H1 (cell line): ENCODE measurements around the gene KAT14. TPM values are rescaled to one million over a fixed set of nuclear protein-coding genes. Genes with fewer than 3 reads are reported as not detected.

ENCODE experiments used
- ASH2L ChIP-seq: fragments of 200-600, 300-600 bp; sonication (generic); IDR thresholded peaks from one replicate; pipeline ENCODE4 v1.7.1; 2017; ENCODE audit warnings: low read length
- BCL11A ChIP-seq, 2 experiments: IDR thresholded peaks; one replicate each; pipeline ENCODE4 v1.6.1; 2011; ENCODE audit warnings: low read depth in 2 of 2, low read length in 2 of 2, mild to moderate bottlenecking in 2 of 2
- KDM5A ChIP-seq: fragments of 200-600 bp; IDR thresholded peaks from 2 replicates; pipeline ENCODE4 v1.7.1; 2012; ENCODE audit warnings: mild to moderate bottlenecking, low read length, inconsistent platforms, mixed read lengths
- MAX ChIP-seq: IDR thresholded peaks from 2 replicates; pipeline ENCODE4 v1.6.1; 2012; ENCODE audit warnings: inconsistent platforms
- POLR2AphosphoS5 ChIP-seq: IDR thresholded peaks from 2 replicates; pipeline ENCODE4 v1.6.1; 2011; ENCODE audit warnings: low read depth, low read length
- RAD21 ChIP-seq, 2 experiments: IDR thresholded peaks in 1 of 2; conservative IDR thresholded peaks in 1 of 2; 2 replicates each; pipeline ENCODE4 v1.6.1; 2011; ENCODE audit warnings: low read depth in 2 of 2, low read length in 2 of 2, improper control_type of control experiment in 1 of 2, inconsistent platforms in 1 of 2, mild to moderate bottlenecking in 1 of 2, moderate library complexity in 1 of 2
- RBBP5 ChIP-seq: IDR thresholded peaks from 2 replicates; pipeline ENCODE4 v1.7.1; 2012; ENCODE audit warnings: low read depth, mild to moderate bottlenecking, inconsistent platforms, low read length, moderate library complexity, borderline replicate concordance
- SP2 ChIP-seq: IDR thresholded peaks from 2 replicates; pipeline ENCODE4 v1.6.1; 2012; ENCODE audit warnings: mild to moderate bottlenecking, low read length, inconsistent platforms
- TAF1 ChIP-seq: IDR thresholded peaks from 2 replicates; pipeline ENCODE4 v1.6.1; 2011; ENCODE audit warnings: mild to moderate bottlenecking, low read depth, low read length
- polyA plus RNA-seq, 7 experiments: library from polyadenylated mRNA; depleted of rRNA in 3 of 7; stranded (reverse) in 5 of 7; unstranded in 2 of 7; fragments of >200 nt in 5 of 7; fragments of 200-250 nt in 2 of 7; gene quantifications; 1 replicate in 5 of 7; 2 replicates in 1 of 7; 4 replicates in 1 of 7; pipeline versions ENCODE4 v1.2.1 to v1.2.3, GENCODE V29; 2011 to 2013; ENCODE audit warnings: missing spikeins in 2 of 7, mixed read lengths in 2 of 7
- total RNA-seq: library from RNA; stranded (reverse); fragmentation: NEBNext Ultra II Directional; extraction: Animal tissue kit (Norgen Biotek cat#: 25700); gene quantifications from 2 replicates; pipeline ENCODE4 v1.2.1, GENCODE V29; 2021
- TF ChIP-seq, protein P1 (sequence below): IDR thresholded peaks from 2 replicates; pipeline ENCODE4 v1.6.1; 2012; ENCODE audit warnings: inconsistent platforms

Gene KAT14
- total and polyA plus RNA-seq, 2 of the 8 experiments (the other 6 are each of a cell fraction or from before 2014, with no cell fraction given) = 17.3 to 29.3 TPM

DNA sequence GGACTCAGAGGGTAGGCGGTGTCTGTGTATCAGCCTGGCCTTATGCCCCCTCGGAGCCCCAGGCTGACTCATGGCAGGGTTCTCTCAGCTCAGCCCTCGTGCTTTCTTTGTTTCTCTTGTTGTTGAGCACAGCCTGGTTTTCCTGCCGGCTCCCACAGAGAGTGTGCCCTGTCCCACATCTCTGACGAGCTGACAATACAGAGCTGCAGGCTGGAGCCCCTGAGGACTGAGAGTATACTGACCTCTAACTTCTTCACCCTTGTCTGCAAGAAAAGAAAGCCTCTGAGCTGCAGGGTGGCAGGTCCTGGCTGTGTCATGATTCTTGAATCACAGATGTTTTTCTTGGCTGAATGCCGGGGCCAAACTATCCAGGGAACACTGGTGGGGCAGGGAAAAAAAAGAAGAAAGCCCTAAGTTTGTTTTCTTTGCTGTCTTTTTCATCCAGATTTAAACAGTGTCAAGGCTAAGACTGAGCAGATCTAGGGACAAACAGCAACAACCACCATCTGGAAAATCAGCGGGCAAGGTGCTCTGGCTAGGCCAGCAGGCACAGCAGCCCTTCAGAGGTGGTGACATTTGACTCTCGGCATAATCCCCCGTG lies 87.4 kb downstream of the KAT14 start (continued):
- TF ChIP-seq RAD21 (IDR thresholded peaks at IDR 0.05 in 1 of 2, conservative IDR thresholded peaks at IDR 0.05 in 1 of 2; ENCODE audit: low read depth in 2 of 2, low read length in 2 of 2) = peak in 1 of 2 experiments; percentile 19; a peak in 1 of 4 replicates
- TF ChIP-seq, protein P1, sequence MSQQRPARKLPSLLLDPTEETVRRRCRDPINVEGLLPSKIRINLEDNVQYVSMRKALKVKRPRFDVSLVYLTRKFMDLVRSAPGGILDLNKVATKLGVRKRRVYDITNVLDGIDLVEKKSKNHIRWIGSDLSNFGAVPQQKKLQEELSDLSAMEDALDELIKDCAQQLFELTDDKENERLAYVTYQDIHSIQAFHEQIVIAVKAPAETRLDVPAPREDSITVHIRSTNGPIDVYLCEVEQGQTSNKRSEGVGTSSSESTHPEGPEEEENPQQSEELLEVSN = peak; percentile 17; the same call in 1 of the 2 replicates
- TF ChIP-seq BCL11A (IDR thresholded peaks at IDR 0.05; ENCODE audit: low read depth in 2 of 2, low read length in 2 of 2) = no peak
- TF ChIP-seq RBBP5 = no peak
- TF ChIP-seq SP2 = no peak
- no peak for TF ChIP-seq KDM5A
- TF ChIP-seq MAX = peak; percentile 62
- TF ChIP-seq POLR2AphosphoS5 = no peak
- peak; percentile 59; the same call in 1 of the 2 replicates for TF ChIP-seq TAF1
- no peak for TF ChIP-seq ASH2L
